Sigmoid colon (tissue), 4 donors: Measurements from ENCODE around the gene MTG2.

Experiments
- EP300 ChIP-seq, 4 donors: sonication (generic); formaldehyde crosslinking; IDR thresholded peaks; one replicate each; pipeline ENCODE4 v1.6.1; 2017; ENCODE audit warnings: antibody characterized with exemption in 4 of 4
- TF ChIP-seq, protein P1 (sequence below), 4 experiments: fragments of 450-650 bp in 3 of 4; fragments of 200-600 bp in 1 of 4; IDR thresholded peaks; one replicate each; pipeline ENCODE4 v1.5.1; 2016 to 2019; ENCODE audit warnings: antibody characterized with exemption in 4 of 4, mild to moderate bottlenecking in 3 of 4, moderate library complexity in 2 of 4

- TF ChIP-seq, protein P1, sequence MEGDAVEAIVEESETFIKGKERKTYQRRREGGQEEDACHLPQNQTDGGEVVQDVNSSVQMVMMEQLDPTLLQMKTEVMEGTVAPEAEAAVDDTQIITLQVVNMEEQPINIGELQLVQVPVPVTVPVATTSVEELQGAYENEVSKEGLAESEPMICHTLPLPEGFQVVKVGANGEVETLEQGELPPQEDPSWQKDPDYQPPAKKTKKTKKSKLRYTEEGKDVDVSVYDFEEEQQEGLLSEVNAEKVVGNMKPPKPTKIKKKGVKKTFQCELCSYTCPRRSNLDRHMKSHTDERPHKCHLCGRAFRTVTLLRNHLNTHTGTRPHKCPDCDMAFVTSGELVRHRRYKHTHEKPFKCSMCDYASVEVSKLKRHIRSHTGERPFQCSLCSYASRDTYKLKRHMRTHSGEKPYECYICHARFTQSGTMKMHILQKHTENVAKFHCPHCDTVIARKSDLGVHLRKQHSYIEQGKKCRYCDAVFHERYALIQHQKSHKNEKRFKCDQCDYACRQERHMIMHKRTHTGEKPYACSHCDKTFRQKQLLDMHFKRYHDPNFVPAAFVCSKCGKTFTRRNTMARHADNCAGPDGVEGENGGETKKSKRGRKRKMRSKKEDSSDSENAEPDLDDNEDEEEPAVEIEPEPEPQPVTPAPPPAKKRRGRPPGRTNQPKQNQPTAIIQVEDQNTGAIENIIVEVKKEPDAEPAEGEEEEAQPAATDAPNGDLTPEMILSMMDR (IDR thresholded peaks at IDR 0.05) = no peak
- TF ChIP-seq EP300 (IDR thresholded peaks at IDR 0.05) = no peak
Observed at GRCh38 chr20:62236766-62237513, 54.1 kb downstream of the MTG2 start.
